ENCODE data around the gene FGF14.

GRCh38 chr13:102316732-102317131 is 85.1 kb downstream of the FGF14 start:
- TF ChIP-seq CTCF (IDR thresholded peaks at IDR 0.05) (no peak), POLR2A (IDR thresholded peaks at IDR 0.05) (no peak)
